ENCODE data around the gene NR1I2.

NR1I2 gene
- total RNA-seq = 0.30 to 1.0 reads per million in 2 experiments

- DNase-seq (ENCODE audit: low read depth) = no peak
Observed at GRCh38 chr3:119781330-119782198, at the start of gene NR1I2. NR1I2 (plus strand) TSS chr3:119782101.

- no peak for DNase-seq (ENCODE audit: low read depth)
Observed at GRCh38 chr3:119733812-119734211, 48.1 kb upstream of the NR1I2 start.

- DNase-seq (ENCODE audit: low read depth) = no peak
Observed at GRCh38 chr3:119738741-119739140, 43.2 kb upstream of the NR1I2 start.

GRCh38 chr3:119741657-119742590 lies 40.0 kb upstream of the NR1I2 start:
- DNase-seq (ENCODE audit: low read depth) = no peak

- no peak for DNase-seq (ENCODE audit: low read depth)
Observed at GRCh38 chr3:119743921-119744320, 38.0 kb upstream of the NR1I2 start.

GRCh38 chr3:119745942-119746341 lies 36.0 kb upstream of the NR1I2 start:
- DNase-seq (ENCODE audit: low read depth) = no peak

- no peak for DNase-seq (ENCODE audit: low read depth)
Observed at GRCh38 chr3:119746423-119746822, 35.5 kb upstream of the NR1I2 start.

- DNase-seq (ENCODE audit: low read depth) = no peak
Observed at GRCh38 chr3:119747357-119747756, 34.5 kb upstream of the NR1I2 start.

- no peak for DNase-seq (ENCODE audit: low read depth)
Observed at GRCh38 chr3:119748991-119749390, 32.9 kb upstream of the NR1I2 start.

GRCh38 chr3:119751423-119751822 lies 30.5 kb upstream of the NR1I2 start:
- no peak for DNase-seq (ENCODE audit: low read depth)

- no peak for DNase-seq (ENCODE audit: low read depth)
Observed at GRCh38 chr3:119759962-119760361, 21.9 kb upstream of the NR1I2 start.

- no peak for DNase-seq (ENCODE audit: low read depth)
Observed at GRCh38 chr3:119762876-119763275, 19.0 kb upstream of the NR1I2 start.

GRCh38 chr3:119763466-119763865 lies 18.4 kb upstream of the NR1I2 start:
- no peak for DNase-seq (ENCODE audit: low read depth)

- no peak for DNase-seq (ENCODE audit: low read depth)
Observed at GRCh38 chr3:119765239-119765638, 16.7 kb upstream of the NR1I2 start.

GRCh38 chr3:119767936-119768601 lies 13.8 kb upstream of the NR1I2 start:
- DNase-seq (ENCODE audit: low read depth) = no peak

GRCh38 chr3:119768668-119769393 lies 13.1 kb upstream of the NR1I2 start:
- no peak for DNase-seq (ENCODE audit: low read depth)

- no peak for DNase-seq (ENCODE audit: low read depth)
Observed at GRCh38 chr3:119769394-119770149, 12.3 kb upstream of the NR1I2 start.

GRCh38 chr3:119774444-119774843 lies 7.5 kb upstream of the NR1I2 start:
- no peak for DNase-seq (ENCODE audit: low read depth)

GRCh38 chr3:119776304-119776703 lies 5.6 kb upstream of the NR1I2 start:
- no peak for DNase-seq (ENCODE audit: low read depth)

GRCh38 chr3:119778176-119778575 lies 3.7 kb upstream of the NR1I2 start:
- DNase-seq (ENCODE audit: low read depth) = no peak

GRCh38 chr3:119778811-119779210 lies 3.1 kb upstream of the NR1I2 start:
- DNase-seq (ENCODE audit: low read depth) = no peak
